ENCODE results near the gene ZNF283.

Gene ZNF283

DNA sequence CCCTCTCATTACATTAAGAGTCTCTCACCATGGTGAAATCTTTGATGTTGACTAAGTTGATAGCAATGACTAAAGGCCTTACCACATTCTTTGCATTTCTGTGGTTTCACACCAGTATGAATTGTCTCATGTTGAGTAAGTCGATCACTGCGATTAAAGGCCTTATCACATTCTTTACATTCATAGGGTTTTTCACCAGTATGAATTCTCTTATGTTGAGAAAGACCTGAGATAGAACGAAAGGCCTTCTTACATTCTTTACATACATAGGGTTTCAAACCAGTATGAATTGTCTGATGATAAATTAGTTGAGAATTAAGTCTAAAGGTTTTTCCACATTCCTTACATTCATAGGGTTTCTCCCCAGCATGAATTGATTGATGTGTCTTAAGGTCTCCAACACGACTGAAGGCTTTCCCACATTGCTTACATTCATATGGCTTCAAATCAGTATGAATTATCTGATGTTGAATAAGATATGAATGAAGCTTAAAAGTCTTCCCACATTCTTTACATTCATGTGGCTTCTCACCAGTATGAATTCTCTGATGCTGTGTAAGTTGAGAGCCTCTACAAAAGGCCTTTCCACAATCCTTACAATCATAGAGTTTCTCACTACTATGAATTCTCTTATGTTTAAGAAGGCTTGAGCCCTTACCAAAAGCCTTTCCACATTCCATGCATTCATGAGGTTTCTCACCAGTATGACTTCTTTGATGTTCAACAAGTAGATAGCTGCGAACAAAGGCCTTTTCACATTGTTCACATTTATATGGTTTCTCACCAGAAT, 45.6 kb downstream of the ZNF283 start:
- no peak for DNase-seq

DNA sequence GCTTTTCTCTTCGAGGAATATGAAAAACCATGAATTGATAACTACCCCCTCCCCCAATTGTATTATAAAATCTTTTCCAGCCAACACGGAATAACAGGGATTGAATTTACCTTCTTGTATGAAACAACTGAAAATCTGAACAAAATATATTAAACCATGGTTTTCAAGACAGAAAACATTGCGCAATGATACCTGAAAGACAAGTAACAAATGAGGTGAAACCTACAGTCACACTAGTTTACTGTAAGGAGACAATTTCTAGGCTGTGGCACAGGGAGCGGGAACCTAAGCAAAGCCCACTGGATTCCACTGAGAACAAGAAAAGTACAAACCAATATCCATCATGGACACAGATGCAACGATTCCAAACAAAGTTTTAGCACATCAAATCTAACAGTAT, 53.4 kb downstream of the ZNF283 start:
- DNase-seq = no peak

DNA sequence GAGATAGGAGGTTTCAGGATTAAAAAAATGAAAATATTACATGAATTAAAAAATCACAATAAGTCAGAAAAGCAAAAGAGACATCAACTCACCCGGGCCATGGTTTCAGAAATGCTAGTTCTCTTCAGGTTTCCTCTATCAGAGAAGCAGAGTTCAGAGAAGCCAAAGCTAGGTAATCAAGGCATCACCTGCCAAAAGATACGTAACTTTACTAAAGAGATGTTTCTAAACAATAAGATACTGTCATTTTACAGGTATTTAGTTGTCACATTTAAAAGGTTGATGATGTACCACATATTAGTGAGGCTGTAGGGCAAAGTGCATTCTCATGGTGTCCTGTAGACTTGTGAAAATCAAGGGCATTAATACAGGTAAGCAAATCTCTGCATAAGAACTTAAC, 56.7 kb downstream of the ZNF283 start, which contains the start of gene ZNF404:
Gene ZNF404 (minus strand): TSS at position 101 of the 400 bp plus-strand sequence.
- no peak for DNase-seq

DNA sequence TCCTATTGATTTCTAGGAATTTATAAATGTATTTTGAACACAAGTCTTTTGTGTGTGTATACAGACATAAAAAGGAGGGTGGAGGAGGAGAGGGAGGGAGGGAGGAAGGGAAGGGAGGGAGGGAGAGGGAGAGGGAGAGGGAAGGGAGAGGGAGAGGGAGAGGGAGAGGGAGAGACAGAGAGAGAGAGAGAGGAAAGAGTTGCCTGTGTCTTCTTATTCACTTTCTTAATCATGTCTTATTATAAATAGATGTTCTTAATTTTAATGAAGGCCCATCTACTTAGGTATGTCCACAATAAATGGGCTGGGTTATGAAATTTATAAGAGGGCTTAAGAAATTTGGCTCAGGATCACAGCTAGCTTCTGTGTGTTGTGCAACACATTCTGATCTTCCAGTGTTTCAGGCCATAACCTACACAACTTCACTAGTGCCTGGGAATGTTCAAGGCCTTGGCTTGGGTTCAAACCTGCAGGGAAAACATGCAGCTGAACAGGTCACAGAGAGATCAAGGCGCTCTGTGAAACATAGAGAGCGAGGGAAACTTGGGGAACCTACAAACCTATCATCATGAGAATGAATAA, 68.7 kb downstream of the ZNF283 start:
- no peak for DNase-seq
